ENCODE data around the gene CHGA. TPM values are rescaled to one million over a fixed set of nuclear protein-coding genes. Genes with fewer than 3 reads are reported as not detected.

Gene CHGA
- total and polyA plus RNA-seq, 4 donors, result 0.05 TPM; not detected in 3

- H3K9me3 ChIP-seq (ENCODE audit: control insufficient read depth in 4 of 4, low read length in 3 of 4), result no peaks in the 10 kb centered on the region
- H3K27ac ChIP-seq (ENCODE audit: low read depth in 1 of 2, low read length in 2 of 2), result peak overlapping the region in 1 of 2 donors; percentile 42
- DNase-seq (ENCODE audit: low spot score), result no peak
- 96% methylated on average over 12 of the region's 12 CpGs for WGBS
- peak overlapping the region in 1 of 2 donors; percentile 41 for H3K9ac ChIP-seq (ENCODE audit: low read depth in 1 of 2, low read length in 2 of 2)
- no peaks in the 10 kb centered on the region for H3K27me3 ChIP-seq (ENCODE audit: control insufficient read depth in 4 of 4, insufficient read depth in 4 of 4, low read length in 3 of 4)
- peaks cover 0 to 36% (median 11%) of the 10 kb centered on the region in 4 donors for H3K36me3 ChIP-seq (ENCODE audit: control insufficient read depth in 4 of 4, insufficient read depth in 3 of 4, low read depth in 1 of 4, low read length in 3 of 4)
- H3K4me3 ChIP-seq (ENCODE audit: low read depth in 1 of 3, low read length in 3 of 3), result no peak overlapping the region
- peaks cover 1 to 13% (median 7%) of the 10 kb centered on the region in 4 donors for H3K4me1 ChIP-seq (ENCODE audit: control insufficient read depth in 4 of 4, insufficient read depth in 4 of 4, low read length in 3 of 4)
- TF ChIP-seq NR2F2 (IDR thresholded peaks at IDR 0.05), result no peak
- TF ChIP-seq ATF3 (IDR thresholded peaks at IDR 0.05), result no peak
- TF ChIP-seq EGR1 (IDR thresholded peaks at IDR 0.05; ENCODE audit: low read depth in 2 of 2), result no peak
- TF ChIP-seq CTCF (IDR thresholded peaks at IDR 0.05; ENCODE audit: low read depth, low read length, missing input control), result no peak
- no peak for TF ChIP-seq REST (IDR thresholded peaks at IDR 0.05)
- no peak for TF ChIP-seq FOXA1 (IDR thresholded peaks at IDR 0.05)
Observed at GRCh38 chr14:92946847-92947545, 24.0 kb downstream of the CHGA start.

- DNase-seq (ENCODE audit: low spot score), result no peak
- 94% methylated on average over 22 of the region's 22 CpGs for WGBS
- H3K4me3 ChIP-seq (ENCODE audit: low read depth in 1 of 3, low read length in 3 of 3), result no peak overlapping the region
- no peaks in the 10 kb centered on the region for H3K9me3 ChIP-seq (ENCODE audit: control insufficient read depth in 4 of 4, low read length in 3 of 4)
- peaks cover 0 to 27% (median 7%) of the 10 kb centered on the region in 4 donors for H3K36me3 ChIP-seq (ENCODE audit: control insufficient read depth in 4 of 4, insufficient read depth in 3 of 4, low read depth in 1 of 4, low read length in 3 of 4)
- no peaks in the 10 kb centered on the region for H3K27me3 ChIP-seq (ENCODE audit: control insufficient read depth in 4 of 4, insufficient read depth in 4 of 4, low read length in 3 of 4)
- H3K4me1 ChIP-seq (ENCODE audit: control insufficient read depth in 4 of 4, insufficient read depth in 4 of 4, low read length in 3 of 4), result peaks cover 1 to 13% (median 7%) of the 10 kb centered on the region in 4 donors
- no peak overlapping the region for H3K27ac ChIP-seq (ENCODE audit: low read depth in 1 of 2, low read length in 2 of 2)
- no peak overlapping the region for H3K9ac ChIP-seq (ENCODE audit: low read depth in 1 of 2, low read length in 2 of 2)
- TF ChIP-seq RAD21 (IDR thresholded peaks at IDR 0.05) (no peak), GABPA (IDR thresholded peaks at IDR 0.05 in 1 of 2, conservative IDR thresholded peaks at IDR 0.05 in 1 of 2) (no peak), TAF1 (conservative IDR thresholded peaks at IDR 0.05) (no peak), JUND (IDR thresholded peaks at IDR 0.05) (no peak), YY1 (IDR thresholded peaks at IDR 0.05) (no peak), RXRA (IDR thresholded peaks at IDR 0.05) (no peak), FOXA2 (IDR thresholded peaks at IDR 0.05) (no peak), ATF3 (IDR thresholded peaks at IDR 0.05) (no peak), MAX (IDR thresholded peaks at IDR 0.05) (no peak), HNF4G (IDR thresholded peaks at IDR 0.05) (no peak), SP1 (IDR thresholded peaks at IDR 0.05) (no peak), REST (IDR thresholded peaks at IDR 0.05) (no peak), ZBTB33 (IDR thresholded peaks at IDR 0.05) (no peak), CTCF (IDR thresholded peaks at IDR 0.05; ENCODE audit: low read depth, low read length, missing input control) (no peak), FOXA1 (IDR thresholded peaks at IDR 0.05) (no peak)
Observed at GRCh38 chr14:92948647-92949046, 25.7 kb downstream of the CHGA start.

All from liver (tissue), 9 donors.